HFF-Myc (cell line): ENCODE results near the gene DGKA.

Experiments
- DNase-seq: peaks from one replicate; pipeline ENCODE4 v3.0.0-alpha.2; 2011; ENCODE audit warnings: low read depth; ENCODE audit errors: extremely low read depth
- H3K4me3 ChIP-seq: replicated peaks from 2 replicates; pipeline ENCODE4 v1.5.1; 2011; ENCODE audit warnings: low read depth, mild to moderate bottlenecking, control low read depth, low read length
- TF ChIP-seq, protein P1 (sequence below): IDR thresholded peaks from 2 replicates; pipeline ENCODE4 v1.5.1; 2012; ENCODE audit warnings: mild to moderate bottlenecking, low read depth, low read length, control low read depth; ENCODE audit errors: missing control alignments

DGKA gene

DNA sequence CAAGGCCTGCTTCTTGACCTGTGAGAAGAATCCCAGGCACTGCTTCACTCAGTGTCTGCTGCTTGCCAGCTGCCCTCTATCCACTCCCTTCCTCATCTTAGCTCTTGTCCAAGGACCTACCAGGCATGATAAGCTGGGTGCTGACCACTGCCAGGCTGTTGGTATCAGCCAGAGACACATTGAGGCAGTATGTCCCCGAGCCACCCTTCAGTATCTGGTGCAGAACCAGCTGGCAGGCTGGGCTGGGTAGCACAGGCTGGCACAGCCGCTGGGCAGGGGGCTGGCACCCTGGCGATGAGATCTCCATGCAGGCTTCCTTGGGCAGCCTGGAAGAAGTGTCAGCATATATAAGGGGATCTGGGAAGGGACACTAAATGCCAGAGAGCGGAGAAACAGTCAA, 24.4 kb downstream of the DGKA start:
- H3K4me3 ChIP-seq = no peak overlapping the region
- TF ChIP-seq, protein P1, sequence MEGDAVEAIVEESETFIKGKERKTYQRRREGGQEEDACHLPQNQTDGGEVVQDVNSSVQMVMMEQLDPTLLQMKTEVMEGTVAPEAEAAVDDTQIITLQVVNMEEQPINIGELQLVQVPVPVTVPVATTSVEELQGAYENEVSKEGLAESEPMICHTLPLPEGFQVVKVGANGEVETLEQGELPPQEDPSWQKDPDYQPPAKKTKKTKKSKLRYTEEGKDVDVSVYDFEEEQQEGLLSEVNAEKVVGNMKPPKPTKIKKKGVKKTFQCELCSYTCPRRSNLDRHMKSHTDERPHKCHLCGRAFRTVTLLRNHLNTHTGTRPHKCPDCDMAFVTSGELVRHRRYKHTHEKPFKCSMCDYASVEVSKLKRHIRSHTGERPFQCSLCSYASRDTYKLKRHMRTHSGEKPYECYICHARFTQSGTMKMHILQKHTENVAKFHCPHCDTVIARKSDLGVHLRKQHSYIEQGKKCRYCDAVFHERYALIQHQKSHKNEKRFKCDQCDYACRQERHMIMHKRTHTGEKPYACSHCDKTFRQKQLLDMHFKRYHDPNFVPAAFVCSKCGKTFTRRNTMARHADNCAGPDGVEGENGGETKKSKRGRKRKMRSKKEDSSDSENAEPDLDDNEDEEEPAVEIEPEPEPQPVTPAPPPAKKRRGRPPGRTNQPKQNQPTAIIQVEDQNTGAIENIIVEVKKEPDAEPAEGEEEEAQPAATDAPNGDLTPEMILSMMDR = no peak
- no peak for DNase-seq

GRCh38 chr12:55955800-55956508, 25.0 kb downstream of the DGKA start:
- no peak for DNase-seq
- TF ChIP-seq, protein P1 = peak; percentile 54
- H3K4me3 ChIP-seq = no peak overlapping the region

GRCh38 chr12:55957106-55957859, 26.3 kb downstream of the DGKA start:
- TF ChIP-seq, protein P1 = no peak
- no peak for DNase-seq
- H3K4me3 ChIP-seq = no peak overlapping the region

GRCh38 chr12:55963760-55964159, 32.8 kb downstream of the DGKA start:
- H3K4me3 ChIP-seq = no peak overlapping the region

GRCh38 chr12:55965240-55965639, 34.3 kb downstream of the DGKA start:
- DNase-seq = no peak
- H3K4me3 ChIP-seq = no peak overlapping the region
- TF ChIP-seq, protein P1 = no peak

More at GRCh38 chr12:55963760-55964159, 32.8 kb downstream of the DGKA start:
- TF ChIP-seq, protein P1 = no peak
- no peak for DNase-seq

DNA sequence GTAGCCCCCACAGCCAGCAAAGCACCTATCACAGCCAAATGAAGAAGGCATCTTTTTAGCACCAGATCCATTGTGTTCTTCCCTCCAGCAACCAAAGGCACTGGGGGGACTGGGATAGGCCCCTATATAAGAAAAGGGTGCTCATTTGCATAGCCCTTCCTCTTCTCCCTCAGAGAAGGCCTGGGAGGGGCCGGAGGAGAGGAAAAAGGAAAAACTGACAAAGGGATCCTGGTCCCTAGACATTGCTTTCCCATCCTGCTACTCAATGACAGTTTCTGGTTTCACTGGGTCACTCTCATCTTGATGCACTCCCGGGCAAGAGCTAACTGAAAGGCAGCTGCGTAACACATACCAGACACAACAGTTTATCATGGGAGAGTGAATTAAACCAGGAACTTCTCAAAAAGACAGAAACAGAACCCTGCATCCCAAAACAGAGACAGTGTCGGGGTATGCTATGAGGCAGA, 35.0 kb downstream of the DGKA start, which contains the start of gene PMEL:
Gene PMEL, minus strand, starts transcription at position 102 of the 467 bp plus-strand sequence. Its CDS starts 31 bp downstream, at position 71.
- no peak for DNase-seq
- H3K4me3 ChIP-seq = peak within 1 kb of the TSS; percentile 91
- TF ChIP-seq, protein P1 = no peak
